OCI-LY3 (cell line): ENCODE results near the gene CUBN.

Experiments
- EZH2phosphoT487 ChIP-seq: fragments of 200-600 bp; shearing (Covaris generic); IDR thresholded peaks from 2 replicates; pipeline ENCODE4 v1.6.1; 2018; ENCODE audit warnings: antibody characterized with exemption, mixed run types, low read depth
- TF ChIP-seq, protein P1 (sequence below): fragments of 200-600, 300-600 bp; sonication (generic); IDR thresholded peaks from 2 replicates; pipeline ENCODE4 v1.5.1; 2014; ENCODE audit warnings: antibody characterized with exemption, low read length, low read depth

DNA sequence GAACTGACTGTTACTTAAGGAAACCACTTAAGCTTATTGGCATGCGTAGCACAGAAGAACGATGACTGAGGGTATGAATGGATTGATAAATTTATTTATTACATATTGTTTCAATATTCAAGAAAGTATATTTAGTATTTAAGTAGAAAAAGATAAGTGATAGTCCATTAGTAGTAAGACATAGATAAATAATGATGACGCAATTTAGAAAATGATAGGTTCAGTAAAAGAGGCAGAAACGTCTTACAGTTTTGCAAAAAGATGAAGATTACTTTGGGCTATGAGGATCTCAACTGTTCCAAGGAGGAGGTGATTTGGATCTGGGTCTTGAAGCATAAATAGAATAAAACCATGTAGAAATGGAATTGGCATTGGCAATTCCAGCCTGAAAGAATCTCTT is 275.8 kb downstream of the CUBN start:
- TF ChIP-seq, protein P1, sequence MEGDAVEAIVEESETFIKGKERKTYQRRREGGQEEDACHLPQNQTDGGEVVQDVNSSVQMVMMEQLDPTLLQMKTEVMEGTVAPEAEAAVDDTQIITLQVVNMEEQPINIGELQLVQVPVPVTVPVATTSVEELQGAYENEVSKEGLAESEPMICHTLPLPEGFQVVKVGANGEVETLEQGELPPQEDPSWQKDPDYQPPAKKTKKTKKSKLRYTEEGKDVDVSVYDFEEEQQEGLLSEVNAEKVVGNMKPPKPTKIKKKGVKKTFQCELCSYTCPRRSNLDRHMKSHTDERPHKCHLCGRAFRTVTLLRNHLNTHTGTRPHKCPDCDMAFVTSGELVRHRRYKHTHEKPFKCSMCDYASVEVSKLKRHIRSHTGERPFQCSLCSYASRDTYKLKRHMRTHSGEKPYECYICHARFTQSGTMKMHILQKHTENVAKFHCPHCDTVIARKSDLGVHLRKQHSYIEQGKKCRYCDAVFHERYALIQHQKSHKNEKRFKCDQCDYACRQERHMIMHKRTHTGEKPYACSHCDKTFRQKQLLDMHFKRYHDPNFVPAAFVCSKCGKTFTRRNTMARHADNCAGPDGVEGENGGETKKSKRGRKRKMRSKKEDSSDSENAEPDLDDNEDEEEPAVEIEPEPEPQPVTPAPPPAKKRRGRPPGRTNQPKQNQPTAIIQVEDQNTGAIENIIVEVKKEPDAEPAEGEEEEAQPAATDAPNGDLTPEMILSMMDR: no peak
- TF ChIP-seq EZH2phosphoT487: no peak
